Endodermal cell (in vitro differentiated cells): ENCODE measurements around the gene C1QL4. TPM values are rescaled to one million over a fixed set of nuclear protein-coding genes. Genes with fewer than 3 reads are reported as not detected.

ENCODE experiments used
- DNase-seq: peaks from one replicate; pipeline ENCODE4 v3.0.0-alpha.2; 2017
- H3K27ac ChIP-seq: 2 replicates; pipeline ENCODE4 v1.5.1; 2013; ENCODE audit warnings: mild to moderate bottlenecking, low read depth, low read length, moderate library complexity
- H3K27me3 ChIP-seq: 2 replicates; pipeline ENCODE4 v1.6.1; 2013; ENCODE audit warnings: mild to moderate bottlenecking, low read length, moderate library complexity; ENCODE audit not compliant: insufficient read depth, control insufficient read depth, poor library complexity, severe bottlenecking
- H3K36me3 ChIP-seq: 2 replicates; pipeline ENCODE4 v1.7.0; 2013; ENCODE audit warnings: mild to moderate bottlenecking, low read length, moderate library complexity; ENCODE audit not compliant: control insufficient read depth, insufficient read depth
- H3K4me1 ChIP-seq: one replicate; pipeline ENCODE4 v1.7.0; 2013; ENCODE audit warnings: low read length; ENCODE audit not compliant: control insufficient read depth, insufficient read depth
- H3K4me3 ChIP-seq: 2 replicates; pipeline ENCODE4 v1.5.1; 2013; ENCODE audit warnings: mild to moderate bottlenecking, low read length, moderate library complexity
- H3K9ac ChIP-seq: 2 replicates; pipeline ENCODE4 v1.6.1; 2013; ENCODE audit warnings: mild to moderate bottlenecking, low read length, moderate library complexity; ENCODE audit not compliant: poor library complexity, severe bottlenecking; ENCODE audit errors: extremely low read depth
- H3K9me3 ChIP-seq: 2 replicates; pipeline ENCODE4 v1.6.1; 2013; ENCODE audit warnings: mild to moderate bottlenecking, low read length, moderate library complexity; ENCODE audit not compliant: control insufficient read depth
- H3K27ac Mint-ChIP-seq: 2 replicates; pipeline ENCODE4 v1.8.0; 2020; ENCODE audit warnings: mixed read lengths
- H3K27me3 Mint-ChIP-seq: 2 replicates; pipeline ENCODE4 v1.8.0; 2021; ENCODE audit warnings: mild to moderate bottlenecking, mixed read lengths; ENCODE audit not compliant: insufficient read depth
- H3K36me3 Mint-ChIP-seq: 2 replicates; pipeline ENCODE4 v1.8.0; 2020; ENCODE audit warnings: low read depth, mixed read lengths
- H3K4me1 Mint-ChIP-seq: 2 replicates; pipeline ENCODE4 v1.8.0; 2020; ENCODE audit warnings: mixed read lengths
- H3K4me3 Mint-ChIP-seq: 2 replicates; pipeline ENCODE4 v1.8.0; 2020; ENCODE audit warnings: mild to moderate bottlenecking, moderate library complexity, mixed read lengths
- H3K9me3 Mint-ChIP-seq: 2 replicates; pipeline ENCODE4 v1.8.0; 2020; ENCODE audit warnings: mild to moderate bottlenecking, mixed read lengths
- WGBS, 2 experiments: methylation state at CpG; one replicate each; pipeline versions ENCODE4 v1.1.5 to v1.1.7; 2013; ENCODE audit warnings: missing lambda C conversion rate in 2 of 2, mixed read lengths in 1 of 2; ENCODE audit not compliant: insufficient coverage in 1 of 2, insufficient read length in 1 of 2; 5-methylcytosine and 5-hydroxymethylcytosine counted together
- total RNA-seq, 2 donors: library from RNA; stranded (reverse); fragmentation: NEBNext Ultra II Directional in 1 of 2; extraction: Animal tissue kit (Norgen Biotek cat#: 25700) in 1 of 2; gene quantifications; 2 replicates in 1 of 2; 3 replicates in 1 of 2; pipeline ENCODE4 v1.2.1, GENCODE V29; 2021
- TF ChIP-seq, protein P1 (sequence below): fragments of 200-600 bp; sonication (generic); conservative IDR thresholded peaks from 2 replicates; pipeline ENCODE4 v1.5.0; 2021; ENCODE audit warnings: antibody characterized with exemption, mild to moderate bottlenecking

C1QL4 gene
- total RNA-seq, 2 donors from 2014 or later: 0.20 to 0.38 TPM

DNA sequence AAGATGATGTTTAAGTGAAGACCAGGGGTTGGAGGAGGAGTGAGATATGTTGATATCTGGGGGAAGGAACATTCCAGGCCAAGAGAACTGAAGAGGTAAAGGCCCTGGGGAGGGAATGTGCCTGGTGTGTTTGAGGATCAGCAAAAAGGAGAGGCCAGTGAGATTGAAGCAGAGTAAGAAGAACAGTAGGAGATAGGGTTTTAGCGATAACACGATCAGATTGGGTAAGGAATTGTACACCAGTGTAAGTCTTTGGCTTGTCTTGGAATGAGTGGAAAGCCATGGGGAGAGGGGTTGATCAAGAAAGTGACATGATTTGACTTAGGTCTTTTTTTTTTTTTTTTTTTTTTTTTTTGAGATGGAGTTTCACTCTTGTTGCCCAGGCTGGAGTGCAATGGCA lies 9.1 kb downstream of the C1QL4 start:
- H3K4me3 ChIP-seq: no peak overlapping the region
- H3K27me3 ChIP-seq: peaks cover 18% of the 10 kb centered on the region
- H3K9me3 ChIP-seq: no peaks in the 10 kb centered on the region
- Mint-ChIP-seq H3K4me1 (peaks cover 4% of the 10 kb centered on the region), H3K27me3 (peaks cover 7% of the 10 kb centered on the region), H3K4me3 (no peak overlapping the region), H3K27ac (no peak overlapping the region), H3K9me3 (no peaks in the 10 kb centered on the region), H3K36me3 (peaks cover 30% of the 10 kb centered on the region)
- H3K9ac ChIP-seq: no peak overlapping the region
- WGBS, 2 experiments: 94% methylated on average over 2 of the region's 2 CpGs
- peaks cover 4% of the 10 kb centered on the region for H3K4me1 ChIP-seq
- no peak overlapping the region for H3K27ac ChIP-seq
- peaks cover 53% of the 10 kb centered on the region for H3K36me3 ChIP-seq
- TF ChIP-seq, protein P1, sequence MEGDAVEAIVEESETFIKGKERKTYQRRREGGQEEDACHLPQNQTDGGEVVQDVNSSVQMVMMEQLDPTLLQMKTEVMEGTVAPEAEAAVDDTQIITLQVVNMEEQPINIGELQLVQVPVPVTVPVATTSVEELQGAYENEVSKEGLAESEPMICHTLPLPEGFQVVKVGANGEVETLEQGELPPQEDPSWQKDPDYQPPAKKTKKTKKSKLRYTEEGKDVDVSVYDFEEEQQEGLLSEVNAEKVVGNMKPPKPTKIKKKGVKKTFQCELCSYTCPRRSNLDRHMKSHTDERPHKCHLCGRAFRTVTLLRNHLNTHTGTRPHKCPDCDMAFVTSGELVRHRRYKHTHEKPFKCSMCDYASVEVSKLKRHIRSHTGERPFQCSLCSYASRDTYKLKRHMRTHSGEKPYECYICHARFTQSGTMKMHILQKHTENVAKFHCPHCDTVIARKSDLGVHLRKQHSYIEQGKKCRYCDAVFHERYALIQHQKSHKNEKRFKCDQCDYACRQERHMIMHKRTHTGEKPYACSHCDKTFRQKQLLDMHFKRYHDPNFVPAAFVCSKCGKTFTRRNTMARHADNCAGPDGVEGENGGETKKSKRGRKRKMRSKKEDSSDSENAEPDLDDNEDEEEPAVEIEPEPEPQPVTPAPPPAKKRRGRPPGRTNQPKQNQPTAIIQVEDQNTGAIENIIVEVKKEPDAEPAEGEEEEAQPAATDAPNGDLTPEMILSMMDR: no peak
- DNase-seq: no peak

DNA sequence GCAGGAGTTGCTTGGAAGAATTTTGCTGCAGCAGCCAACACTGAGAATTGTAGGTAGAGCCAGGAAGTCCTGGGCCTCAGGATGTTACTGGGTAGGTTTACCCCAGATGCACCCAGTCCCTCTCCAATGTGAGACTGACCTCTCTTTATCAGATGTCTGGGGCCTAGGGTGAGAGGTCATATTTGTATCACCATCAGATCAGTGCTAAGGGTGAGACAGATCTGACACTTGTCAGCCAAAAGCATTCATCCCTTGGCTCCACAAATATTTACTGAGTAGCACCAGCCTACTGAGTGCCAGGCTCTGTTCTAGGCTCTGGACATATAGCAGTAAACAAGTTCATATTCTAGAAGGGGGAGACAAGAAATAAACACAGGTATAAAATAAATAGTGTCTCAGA lies 9.6 kb downstream of the C1QL4 start:
- H3K9ac ChIP-seq: no peak overlapping the region
- Mint-ChIP-seq H3K9me3 (no peaks in the 10 kb centered on the region), H3K36me3 (peaks cover 30% of the 10 kb centered on the region), H3K4me1 (peaks cover 5% of the 10 kb centered on the region), H3K27ac (no peak overlapping the region), H3K4me3 (no peak overlapping the region), H3K27me3 (peaks cover 4% of the 10 kb centered on the region)
- peaks cover 13% of the 10 kb centered on the region for H3K27me3 ChIP-seq
- no peak overlapping the region for H3K4me3 ChIP-seq
- no peak overlapping the region for H3K27ac ChIP-seq
- H3K9me3 ChIP-seq: no peaks in the 10 kb centered on the region
- DNase-seq: no peak
- H3K36me3 ChIP-seq: peaks cover 53% of the 10 kb centered on the region
- TF ChIP-seq, protein P1: no peak
- peaks cover 4% of the 10 kb centered on the region for H3K4me1 ChIP-seq

DNA sequence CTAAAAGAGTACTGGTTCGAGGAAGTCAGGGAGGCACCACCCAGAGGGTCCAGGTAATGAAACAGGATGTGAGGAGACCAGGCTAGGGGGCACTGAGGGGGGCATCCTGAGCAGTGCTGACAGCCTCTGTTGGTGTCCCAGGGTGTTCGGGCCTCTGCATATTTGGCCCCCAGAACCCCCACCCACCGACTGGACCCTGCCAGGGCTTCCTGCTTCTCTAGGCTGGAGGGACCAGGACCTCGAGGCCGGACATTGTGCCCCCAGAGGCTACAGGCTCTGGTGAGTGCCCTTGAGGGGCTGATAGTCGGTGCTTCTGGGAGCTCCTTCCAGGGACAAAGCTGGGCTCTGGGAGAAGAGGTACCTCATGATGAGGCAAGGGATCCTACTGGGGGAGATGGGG lies 11.4 kb downstream of the C1QL4 start:
- Histone ChIP-seq H3K27ac (no peak overlapping the region), H3K4me1 (peaks cover 4% of the 10 kb centered on the region), H3K9ac (no peak overlapping the region), H3K9me3 (no peaks in the 10 kb centered on the region), H3K27me3 (no peaks in the 10 kb centered on the region), H3K36me3 (peaks cover 46% of the 10 kb centered on the region), H3K4me3 (no peak overlapping the region)
- Mint-ChIP-seq H3K27ac (no peak overlapping the region), H3K9me3 (no peaks in the 10 kb centered on the region), H3K4me1 (peaks cover 12% of the 10 kb centered on the region), H3K4me3 (no peak overlapping the region), H3K36me3 (peaks cover 30% of the 10 kb centered on the region), H3K27me3 (no peaks in the 10 kb centered on the region)
- TF ChIP-seq, protein P1: no peak
- no peak for DNase-seq
- 93 to 100% methylated on average over 1 to 6 of the region's 6 CpGs for WGBS, 2 experiments
